Activated T-cell treated with anti-CD3 and anti-CD28 coated beads for 24 hours (primary cell): ENCODE results near the gene USP17L18.
"Not testable (repeated sequence)": the region's sequence is repeated elsewhere in the genome, so short reads cannot be mapped to it uniquely, and the experiment has no call there.

ENCODE experiments used
- DNase-seq: peaks from one replicate; pipeline ENCODE4 v3.0.0-alpha.2; 2020; ENCODE audit warnings: low read depth

USP17L18 gene, protein sequence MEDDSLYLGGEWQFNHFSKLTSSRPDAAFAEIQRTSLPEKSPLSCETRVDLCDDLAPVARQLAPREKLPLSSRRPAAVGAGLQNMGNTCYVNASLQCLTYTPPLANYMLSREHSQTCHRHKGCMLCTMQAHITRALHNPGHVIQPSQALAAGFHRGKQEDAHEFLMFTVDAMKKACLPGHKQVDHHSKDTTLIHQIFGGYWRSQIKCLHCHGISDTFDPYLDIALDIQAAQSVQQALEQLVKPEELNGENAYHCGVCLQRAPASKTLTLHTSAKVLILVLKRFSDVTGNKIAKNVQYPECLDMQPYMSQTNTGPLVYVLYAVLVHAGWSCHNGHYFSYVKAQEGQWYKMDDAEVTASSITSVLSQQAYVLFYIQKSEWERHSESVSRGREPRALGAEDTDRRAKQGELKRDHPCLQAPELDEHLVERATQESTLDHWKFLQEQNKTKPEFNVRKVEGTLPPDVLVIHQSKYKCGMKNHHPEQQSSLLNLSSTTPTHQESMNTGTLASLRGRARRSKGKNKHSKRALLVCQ

DNA sequence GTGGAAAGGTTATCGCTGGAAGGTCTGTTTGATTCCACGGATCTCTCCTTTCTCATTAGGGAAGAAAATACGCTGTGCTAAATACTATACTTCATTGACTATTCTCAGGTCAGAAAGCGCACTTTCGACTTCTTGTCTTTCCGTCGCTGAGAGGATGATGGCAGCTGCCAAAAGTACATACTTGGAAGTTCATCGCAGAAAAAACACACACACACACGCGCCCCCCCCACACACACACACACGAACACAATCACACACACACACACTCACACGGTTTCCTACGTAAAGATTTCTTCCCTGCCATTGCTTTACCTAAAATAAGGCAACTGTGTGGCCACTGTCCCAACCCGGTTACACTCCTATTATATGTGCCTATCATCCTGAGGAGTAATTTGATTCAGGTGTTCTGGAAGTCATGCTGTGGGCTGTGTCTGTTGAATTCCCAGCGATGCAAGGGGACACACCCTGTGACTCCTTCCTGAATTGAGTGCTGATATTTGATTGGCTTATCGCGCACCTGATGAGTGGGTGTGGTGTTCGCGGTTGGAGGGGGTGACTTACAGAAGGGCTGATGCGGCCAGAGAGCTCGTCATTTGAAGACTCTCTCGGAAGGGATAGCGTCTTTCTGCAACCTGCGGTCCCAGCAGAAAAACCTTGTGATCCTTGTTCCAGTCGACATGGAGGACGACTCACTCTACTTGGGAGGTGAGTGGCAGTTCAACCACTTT lies at the start of gene USP17L18:
Gene USP17L18, plus strand, starts transcription at position 678 of the 728 bp plus-strand sequence. Its CDS starts 0 bp downstream, at position 678.
- DNase-seq = not testable (repeated sequence)

DNA sequence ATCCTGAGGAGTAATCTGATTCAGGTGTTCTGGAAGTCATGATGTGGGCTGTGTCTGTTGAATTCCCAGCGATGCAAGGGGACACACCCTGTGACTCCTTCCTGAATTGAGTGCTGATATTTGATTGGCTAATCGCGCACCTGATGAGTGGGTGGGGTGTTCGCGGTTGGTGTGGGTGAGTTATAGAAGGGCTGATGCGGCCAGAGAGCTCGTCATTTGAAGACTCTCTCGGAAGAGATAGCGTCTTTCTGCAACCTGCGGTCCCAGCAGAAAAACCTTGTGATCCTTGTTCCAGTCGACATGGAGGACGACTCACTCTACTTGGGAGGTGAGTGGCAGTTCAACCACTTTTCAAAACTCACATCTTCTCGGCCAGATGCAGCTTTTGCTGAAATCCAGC lies 38.1 kb upstream of the USP17L18 start, which contains the start of gene USP17L10:
Gene USP17L10, plus strand, starts transcription at position 301 of the 400 bp plus-strand sequence. Its CDS starts 0 bp downstream, at position 301.
- DNase-seq = not testable (repeated sequence)

DNA sequence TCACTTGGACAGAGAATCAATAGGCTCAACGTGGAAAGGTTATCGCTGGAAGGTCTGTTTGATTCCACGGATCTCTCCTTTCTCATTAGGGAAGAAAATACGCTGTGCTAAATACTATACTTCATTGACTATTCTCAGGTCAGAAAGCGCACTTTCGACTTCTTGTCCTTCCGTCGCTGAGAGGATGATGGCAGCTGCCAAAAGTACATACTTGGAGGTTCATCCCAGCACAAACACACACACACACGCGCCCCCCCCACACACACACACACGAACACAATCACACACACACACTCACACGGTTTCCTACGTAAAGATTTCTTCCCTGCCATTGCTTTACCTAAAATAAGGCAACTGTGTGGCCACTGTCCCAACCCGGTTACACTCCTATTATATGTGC lies 33.7 kb upstream of the USP17L18 start:
- not testable (repeated sequence) for DNase-seq

DNA sequence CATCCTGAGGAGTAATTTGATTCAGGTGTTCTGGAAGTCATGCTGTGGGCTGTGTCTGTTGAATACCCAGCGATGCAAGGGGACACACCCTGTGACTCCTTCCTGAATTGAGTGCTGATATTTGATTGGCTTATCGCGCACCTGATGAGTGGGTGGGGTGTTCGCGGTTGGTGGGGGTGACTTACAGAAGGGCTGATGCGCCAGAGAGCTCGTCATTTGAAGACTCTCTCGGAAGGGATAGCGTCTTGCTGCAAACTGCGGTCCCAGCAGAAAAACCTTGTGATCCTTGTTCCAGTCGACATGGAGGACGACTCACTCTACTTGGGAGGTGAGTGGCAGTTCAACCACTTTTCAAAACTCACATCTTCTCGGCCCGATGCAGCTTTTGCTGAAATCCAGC lies 33.3 kb upstream of the USP17L18 start, which contains the start of gene USP17L11:
Gene USP17L11, plus strand, starts transcription at position 301 of the 400 bp plus-strand sequence. Its CDS starts 0 bp downstream, at position 301.
- not testable (repeated sequence) for DNase-seq

DNA sequence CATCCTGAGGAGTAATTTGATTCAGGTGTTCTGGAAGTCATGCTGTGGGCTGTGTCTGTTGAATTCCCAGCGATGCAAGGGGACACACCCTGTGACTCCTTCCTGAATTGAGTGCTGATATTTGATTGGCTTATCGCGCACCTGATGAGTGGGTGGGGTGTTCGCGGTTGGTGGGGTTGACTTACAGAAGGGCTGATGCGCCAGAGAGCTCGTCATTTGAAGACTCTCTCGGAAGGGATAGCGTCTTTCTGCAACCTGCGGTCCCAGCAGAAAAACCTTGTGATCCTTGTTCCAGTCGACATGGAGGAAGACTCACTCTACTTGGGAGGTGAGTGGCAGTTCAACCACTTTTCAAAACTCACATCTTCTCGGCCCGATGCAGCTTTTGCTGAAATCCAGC lies 28.6 kb upstream of the USP17L18 start, which contains the start of gene USP17L12:
Gene USP17L12, plus strand, starts transcription at position 301 of the 400 bp plus-strand sequence. Its CDS starts 0 bp downstream, at position 301.
- DNase-seq = not testable (repeated sequence)

DNA sequence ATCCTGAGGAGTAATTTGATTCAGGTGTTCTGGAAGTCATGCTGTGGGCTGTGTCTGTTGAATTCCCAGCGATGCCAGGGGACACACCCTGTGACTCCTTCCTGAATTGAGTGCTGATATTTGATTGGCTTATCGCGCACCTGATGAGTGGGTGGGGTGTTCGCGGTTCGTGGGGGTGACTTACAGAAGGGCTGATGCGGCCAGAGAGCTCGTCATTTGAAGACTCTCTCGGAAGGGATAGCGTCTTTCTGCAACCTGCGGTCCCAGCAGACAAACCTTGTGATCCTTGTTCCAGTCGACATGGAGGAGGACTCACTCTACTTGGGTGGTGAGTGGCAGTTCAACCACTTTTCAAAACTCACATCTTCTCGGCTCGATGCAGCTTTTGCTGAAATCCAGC lies 23.8 kb upstream of the USP17L18 start, which contains the start of gene USP17L13:
Gene USP17L13, plus strand, starts transcription at position 301 of the 400 bp plus-strand sequence. Its CDS starts 0 bp downstream, at position 301.
- DNase-seq = not testable (repeated sequence)

DNA sequence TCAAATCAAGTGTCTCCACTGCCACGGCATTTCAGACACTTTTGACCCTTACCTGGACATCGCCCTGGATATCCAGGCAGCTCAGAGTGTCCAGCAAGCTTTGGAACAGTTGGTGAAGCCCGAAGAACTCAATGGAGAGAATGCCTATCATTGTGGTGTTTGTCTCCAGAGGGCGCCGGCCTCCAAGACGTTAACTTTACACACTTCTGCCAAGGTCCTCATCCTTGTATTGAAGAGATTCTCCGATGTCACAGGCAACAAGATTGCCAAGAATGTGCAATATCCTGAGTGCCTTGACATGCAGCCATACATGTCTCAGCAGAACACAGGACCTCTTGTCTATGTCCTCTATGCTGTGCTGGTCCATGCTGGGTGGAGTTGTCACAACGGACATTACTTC lies 18.2 kb upstream of the USP17L18 start:
- DNase-seq = not testable (repeated sequence)

DNA sequence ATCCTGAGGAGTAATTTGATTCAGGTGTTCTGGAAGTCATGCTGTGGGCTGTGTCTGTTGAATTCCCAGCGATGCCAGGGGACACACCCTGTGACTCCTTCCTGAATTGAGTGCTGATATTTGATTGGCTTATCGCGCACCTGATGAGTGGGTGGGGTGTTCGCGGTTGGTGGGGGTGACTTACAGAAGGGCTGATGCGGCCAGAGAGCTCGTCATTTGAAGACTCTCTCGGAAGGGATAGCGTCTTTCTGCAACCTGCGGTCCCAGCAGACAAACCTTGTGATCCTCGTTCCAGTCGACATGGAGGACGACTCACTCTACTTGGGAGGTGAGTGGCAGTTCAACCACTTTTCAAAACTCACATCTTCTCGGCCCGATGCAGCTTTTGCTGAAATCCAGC lies 14.3 kb upstream of the USP17L18 start, which contains the start of gene USP17L15:
Gene USP17L15, plus strand, starts transcription at position 301 of the 400 bp plus-strand sequence. Its CDS starts 0 bp downstream, at position 301.
- not testable (repeated sequence) for DNase-seq

DNA sequence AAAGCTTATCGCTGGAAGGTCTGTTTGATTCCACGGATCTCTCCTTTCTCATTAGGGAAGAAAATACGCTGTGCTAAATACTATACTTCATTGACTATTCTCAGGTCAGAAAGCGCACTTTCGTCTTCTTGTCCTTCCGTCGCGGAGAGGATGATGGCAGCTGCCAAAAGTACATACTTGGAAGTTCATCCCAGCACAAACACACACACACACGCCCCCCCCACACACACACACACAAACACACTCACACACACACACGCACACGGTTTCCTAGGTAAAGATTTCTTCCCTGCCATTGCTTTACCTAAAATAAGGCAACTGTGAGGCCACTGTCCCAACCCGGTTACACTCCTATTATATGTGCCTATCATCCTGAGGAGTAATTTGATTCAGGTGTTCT lies 10.0 kb upstream of the USP17L18 start:
- DNase-seq = not testable (repeated sequence)

DNA sequence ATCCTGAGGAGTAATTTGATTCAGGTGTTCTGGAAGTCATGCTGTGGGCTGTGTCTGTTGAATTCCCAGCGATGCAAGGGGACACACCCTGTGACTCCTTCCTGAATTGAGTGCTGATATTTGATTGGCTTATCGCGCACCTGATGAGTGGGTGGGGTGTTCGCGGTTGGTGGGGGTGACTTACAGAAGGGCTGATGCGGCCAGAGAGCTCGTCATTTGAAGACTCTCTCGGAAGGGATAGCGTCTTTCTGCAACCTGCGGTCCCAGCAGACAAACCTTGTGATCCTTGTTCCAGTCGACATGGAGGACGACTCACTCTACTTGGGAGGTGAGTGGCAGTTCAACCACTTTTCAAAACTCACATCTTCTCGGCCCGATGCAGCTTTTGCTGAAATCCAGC lies 4.9 kb upstream of the USP17L18 start, which contains the start of gene USP17L17:
Gene USP17L17, plus strand, starts transcription at position 301 of the 400 bp plus-strand sequence. Its CDS starts 0 bp downstream, at position 301.
- DNase-seq = not testable (repeated sequence)

DNA sequence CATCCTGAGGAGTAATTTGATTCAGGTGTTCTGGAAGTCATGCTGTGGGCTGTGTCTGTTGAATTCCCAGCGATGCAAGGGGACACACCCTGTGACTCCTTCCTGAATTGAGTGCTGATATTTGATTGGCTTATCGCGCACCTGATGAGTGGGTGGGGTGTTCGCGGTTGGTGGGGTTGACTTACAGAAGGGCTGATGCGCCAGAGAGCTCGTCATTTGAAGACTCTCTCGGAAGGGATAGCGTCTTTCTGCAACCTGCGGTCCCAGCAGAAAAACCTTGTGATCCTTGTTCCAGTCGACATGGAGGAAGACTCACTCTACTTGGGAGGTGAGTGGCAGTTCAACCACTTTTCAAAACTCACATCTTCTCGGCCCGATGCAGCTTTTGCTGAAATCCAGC lies 4.6 kb downstream of the USP17L18 start, which contains the start of gene USP17L19:
Gene USP17L19, plus strand, starts transcription at position 301 of the 400 bp plus-strand sequence. Its CDS starts 0 bp downstream, at position 301.
- not testable (repeated sequence) for DNase-seq

DNA sequence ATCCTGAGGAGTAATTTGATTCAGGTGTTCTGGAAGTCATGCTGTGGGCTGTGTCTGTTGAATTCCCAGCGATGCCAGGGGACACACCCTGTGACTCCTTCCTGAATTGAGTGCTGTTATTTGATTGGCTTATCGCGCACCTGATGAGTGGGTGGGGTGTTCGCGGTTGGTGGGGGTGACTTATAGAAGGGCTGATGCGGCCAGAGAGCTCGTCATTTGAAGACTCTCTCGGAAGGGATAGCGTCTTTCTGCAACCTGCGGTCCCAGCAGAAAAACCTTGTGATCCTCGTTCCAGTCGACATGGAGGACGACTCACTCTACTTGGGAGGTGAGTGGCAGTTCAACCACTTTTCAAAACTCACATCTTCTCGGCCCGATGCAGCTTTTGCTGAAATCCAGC lies 9.4 kb downstream of the USP17L18 start, which contains the start of gene USP17L20:
Gene USP17L20, plus strand, starts transcription at position 301 of the 400 bp plus-strand sequence. Its CDS starts 0 bp downstream, at position 301.
- DNase-seq = not testable (repeated sequence)

DNA sequence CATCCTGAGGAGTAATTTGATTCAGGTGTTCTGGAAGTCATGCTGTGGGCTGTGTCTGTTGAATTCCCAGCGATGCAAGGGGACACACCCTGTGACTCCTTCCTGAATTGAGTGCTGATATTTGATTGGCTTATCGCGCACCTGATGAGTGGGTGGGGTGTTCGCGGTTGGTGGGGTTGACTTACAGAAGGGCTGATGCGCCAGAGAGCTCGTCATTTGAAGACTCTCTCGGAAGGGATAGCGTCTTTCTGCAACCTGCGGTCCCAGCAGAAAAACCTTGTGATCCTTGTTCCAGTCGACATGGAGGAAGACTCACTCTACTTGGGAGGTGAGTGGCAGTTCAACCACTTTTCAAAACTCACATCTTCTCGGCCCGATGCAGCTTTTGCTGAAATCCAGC lies 14.1 kb downstream of the USP17L18 start, which contains the start of gene USP17L21:
Gene USP17L21, plus strand, starts transcription at position 301 of the 400 bp plus-strand sequence. Its CDS starts 0 bp downstream, at position 301.
- DNase-seq = not testable (repeated sequence)

DNA sequence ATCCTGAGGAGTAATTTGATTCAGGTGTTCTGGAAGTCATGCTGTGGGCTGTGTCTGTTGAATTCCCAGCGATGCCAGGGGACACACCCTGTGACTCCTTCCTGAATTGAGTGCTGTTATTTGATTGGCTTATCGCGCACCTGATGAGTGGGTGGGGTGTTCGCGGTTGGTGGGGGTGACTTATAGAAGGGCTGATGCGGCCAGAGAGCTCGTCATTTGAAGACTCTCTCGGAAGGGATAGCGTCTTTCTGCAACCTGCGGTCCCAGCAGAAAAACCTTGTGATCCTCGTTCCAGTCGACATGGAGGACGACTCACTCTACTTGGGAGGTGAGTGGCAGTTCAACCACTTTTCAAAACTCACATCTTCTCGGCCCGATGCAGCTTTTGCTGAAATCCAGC lies 18.9 kb downstream of the USP17L18 start, which contains the start of gene USP17L22:
Gene USP17L22, plus strand, starts transcription at position 301 of the 400 bp plus-strand sequence. Its CDS starts 0 bp downstream, at position 301.
- not testable (repeated sequence) for DNase-seq

DNA sequence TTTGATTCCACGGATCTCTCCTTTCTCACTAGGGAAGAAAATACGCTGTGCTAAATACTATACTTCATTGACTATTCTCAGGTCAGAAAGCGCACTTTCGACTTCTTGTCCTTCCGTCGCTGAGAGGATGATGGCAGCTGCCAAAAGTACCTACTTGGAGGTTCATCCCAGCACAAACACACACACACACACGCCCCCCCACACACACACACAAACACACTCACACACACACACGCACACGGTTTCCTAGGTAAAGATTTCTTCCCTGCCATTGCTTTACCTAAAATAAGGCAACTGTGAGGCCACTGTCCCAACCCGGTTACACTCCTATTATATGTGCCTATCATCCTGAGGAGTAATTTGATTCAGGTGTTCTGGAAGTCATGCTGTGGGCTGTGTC lies 23.3 kb downstream of the USP17L18 start:
- not testable (repeated sequence) for DNase-seq
